ENCODE data around the gene IGFBP2.

The IGFBP2 gene

DNA sequence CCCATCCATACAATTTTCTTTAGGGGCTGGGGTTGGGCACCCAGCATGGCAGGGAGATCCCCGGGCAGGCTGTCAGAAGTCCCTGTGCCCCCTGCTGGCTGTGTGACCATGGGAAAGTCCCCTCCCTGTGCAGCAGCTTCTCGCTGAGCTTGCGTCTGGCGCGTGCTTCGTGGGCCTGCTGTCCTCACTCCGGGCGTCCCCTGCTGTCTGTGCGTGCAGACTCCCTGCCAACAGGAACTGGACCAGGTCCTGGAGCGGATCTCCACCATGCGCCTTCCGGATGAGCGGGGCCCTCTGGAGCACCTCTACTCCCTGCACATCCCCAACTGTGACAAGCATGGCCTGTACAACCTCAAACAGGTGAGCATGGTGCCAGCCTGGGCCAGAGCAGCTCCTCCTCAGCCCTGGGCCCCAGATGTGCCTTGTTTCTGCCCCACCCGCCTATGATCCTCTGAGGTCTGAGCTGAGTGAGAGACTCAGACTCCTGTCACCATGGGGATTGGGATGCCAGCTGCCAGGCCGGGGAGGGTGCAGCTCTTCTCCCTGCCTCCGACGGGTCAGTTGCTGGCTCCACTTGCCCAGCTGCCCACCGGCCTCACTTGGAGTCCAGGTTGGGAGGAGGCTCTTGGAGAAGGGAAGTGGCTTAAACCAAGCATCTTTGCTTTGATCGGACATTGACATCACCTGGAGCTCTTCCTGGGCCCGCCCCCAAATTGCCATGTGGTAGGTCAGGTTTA is 28.6 kb downstream of the IGFBP2 start:
- DNase-seq (ENCODE audit: low read depth): no peak

DNA sequence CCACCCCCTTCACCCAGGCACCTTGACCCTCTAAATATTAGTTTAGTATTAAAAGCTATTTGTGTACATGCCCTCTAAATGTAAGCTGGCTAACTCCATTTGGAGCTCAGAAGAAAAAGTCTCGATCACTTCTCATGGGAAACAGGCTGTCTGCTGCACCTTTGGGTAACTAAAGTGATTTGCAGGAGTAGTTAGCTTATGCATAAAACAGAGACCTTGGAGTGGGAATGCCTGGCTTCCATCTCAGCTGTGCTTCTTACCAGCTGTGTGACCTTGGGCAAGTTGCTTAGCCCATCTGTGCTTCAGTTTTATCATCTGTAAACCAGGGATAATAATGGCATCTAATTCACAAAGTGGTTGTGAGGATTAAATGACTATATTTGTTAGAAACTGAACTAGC is 29.9 kb downstream of the IGFBP2 start:
- no peak for DNase-seq (ENCODE audit: low read depth)

DNA sequence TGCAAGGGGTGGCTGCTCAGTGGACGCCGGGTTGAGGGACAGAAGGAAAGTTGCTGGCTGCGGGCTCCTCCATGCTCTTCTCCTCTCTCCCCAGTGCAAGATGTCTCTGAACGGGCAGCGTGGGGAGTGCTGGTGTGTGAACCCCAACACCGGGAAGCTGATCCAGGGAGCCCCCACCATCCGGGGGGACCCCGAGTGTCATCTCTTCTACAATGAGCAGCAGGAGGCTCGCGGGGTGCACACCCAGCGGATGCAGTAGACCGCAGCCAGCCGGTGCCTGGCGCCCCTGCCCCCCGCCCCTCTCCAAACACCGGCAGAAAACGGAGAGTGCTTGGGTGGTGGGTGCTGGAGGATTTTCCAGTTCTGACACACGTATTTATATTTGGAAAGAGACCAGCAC is 30.6 kb downstream of the IGFBP2 start:
- no peak for DNase-seq (ENCODE audit: low read depth)

DNA sequence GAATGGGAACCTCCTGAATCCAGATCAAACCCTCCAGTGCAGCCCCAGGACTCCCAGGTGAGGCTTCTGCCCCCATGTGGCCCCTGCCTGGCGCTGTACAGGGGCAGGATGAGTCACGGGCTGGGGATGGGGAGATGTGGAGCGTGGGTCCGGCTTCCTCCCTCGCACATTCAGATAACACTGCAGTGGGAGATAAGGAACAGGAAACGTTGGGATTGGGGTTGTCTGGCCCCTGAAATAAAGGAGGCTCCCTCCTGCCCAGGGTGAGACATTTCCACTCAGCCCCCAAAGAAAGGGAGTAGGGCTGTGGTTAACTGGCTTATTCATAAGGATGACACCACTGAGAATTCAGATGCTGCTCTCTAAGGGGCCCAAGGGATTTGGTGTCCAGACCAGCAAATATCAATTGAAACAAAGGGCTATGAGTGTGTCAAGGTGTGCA is 31.4 kb downstream of the IGFBP2 start:
- no peak for DNase-seq (ENCODE audit: low read depth)

DNA sequence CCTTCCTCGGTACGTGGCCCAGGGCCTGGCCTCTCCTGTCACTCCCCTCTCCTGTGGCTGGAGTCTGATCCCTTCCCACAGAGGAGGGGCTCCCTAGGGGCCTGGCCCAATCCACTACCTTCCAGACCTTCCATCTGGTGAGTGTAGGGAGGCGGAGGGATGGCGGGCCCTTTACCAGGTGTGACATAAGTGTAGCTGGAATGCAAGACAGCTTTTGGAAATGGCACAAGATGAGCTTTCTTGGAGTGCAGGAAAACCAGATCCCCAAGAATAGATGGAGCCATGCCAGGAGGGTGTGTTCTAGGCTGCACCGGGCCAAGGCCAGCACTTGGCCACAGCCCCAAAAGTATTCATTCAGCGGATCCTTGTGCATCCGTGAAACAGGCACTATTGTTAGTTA is 32.0 kb downstream of the IGFBP2 start:
- DNase-seq (ENCODE audit: low read depth): no peak

DNA sequence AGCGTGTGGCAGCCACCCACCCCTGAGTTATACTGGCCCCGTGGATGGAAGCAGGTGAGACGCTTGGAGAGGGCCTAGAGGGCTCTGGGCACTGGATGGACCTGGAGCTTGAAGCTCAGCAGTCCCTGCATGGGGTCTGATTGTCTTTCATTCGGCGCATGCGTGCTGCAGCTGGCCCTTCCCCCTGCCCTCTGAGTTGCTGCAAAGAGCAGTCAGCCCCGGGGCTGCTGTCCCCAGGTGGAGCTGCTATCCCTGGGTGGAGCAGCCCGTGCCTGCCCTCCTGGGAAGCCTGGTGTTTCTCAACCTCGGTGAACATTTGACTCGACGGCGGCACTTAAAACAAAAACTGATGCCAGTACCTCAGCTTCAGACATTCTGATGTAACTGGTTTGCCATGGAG is 32.5 kb downstream of the IGFBP2 start:
- no peak for DNase-seq (ENCODE audit: low read depth)

DNA sequence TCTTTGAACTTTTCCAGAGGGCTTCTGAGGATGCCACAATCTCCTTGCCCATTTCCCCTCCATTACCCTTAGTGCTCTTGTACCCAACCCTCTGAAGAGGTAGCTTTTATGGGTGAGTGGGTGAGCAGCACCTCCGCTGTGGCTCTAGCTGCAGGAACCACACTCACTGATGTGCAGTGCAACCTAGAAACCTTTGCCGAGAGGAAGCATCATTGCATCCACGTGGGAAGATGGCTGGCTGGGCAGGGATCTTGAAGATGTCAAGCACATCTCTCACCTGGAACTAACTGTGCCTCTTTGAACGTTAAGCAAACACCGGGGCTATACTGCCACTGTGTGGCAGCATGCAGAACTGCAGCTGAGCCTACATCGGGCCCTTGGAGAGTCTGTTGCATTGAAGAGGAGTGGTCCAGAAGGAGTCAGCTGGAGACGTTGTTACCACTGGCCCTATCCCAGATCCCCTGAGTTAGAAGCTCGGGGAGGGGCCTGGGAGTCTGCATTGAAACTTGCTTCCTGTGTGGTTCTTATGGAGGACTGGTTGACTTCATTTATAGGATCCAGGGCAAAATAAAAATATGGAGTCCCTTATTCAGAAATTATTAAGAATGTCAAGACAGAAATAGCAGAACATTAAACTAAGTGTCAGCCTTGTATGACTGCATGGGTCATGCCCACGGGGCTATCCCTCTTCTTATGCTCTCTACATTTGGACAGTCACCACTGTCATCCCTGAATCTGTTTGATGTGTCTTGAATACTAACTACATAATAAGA is 33.4 kb downstream of the IGFBP2 start:
- peak; percentile 27 for DNase-seq (ENCODE audit: low read depth)

DNA sequence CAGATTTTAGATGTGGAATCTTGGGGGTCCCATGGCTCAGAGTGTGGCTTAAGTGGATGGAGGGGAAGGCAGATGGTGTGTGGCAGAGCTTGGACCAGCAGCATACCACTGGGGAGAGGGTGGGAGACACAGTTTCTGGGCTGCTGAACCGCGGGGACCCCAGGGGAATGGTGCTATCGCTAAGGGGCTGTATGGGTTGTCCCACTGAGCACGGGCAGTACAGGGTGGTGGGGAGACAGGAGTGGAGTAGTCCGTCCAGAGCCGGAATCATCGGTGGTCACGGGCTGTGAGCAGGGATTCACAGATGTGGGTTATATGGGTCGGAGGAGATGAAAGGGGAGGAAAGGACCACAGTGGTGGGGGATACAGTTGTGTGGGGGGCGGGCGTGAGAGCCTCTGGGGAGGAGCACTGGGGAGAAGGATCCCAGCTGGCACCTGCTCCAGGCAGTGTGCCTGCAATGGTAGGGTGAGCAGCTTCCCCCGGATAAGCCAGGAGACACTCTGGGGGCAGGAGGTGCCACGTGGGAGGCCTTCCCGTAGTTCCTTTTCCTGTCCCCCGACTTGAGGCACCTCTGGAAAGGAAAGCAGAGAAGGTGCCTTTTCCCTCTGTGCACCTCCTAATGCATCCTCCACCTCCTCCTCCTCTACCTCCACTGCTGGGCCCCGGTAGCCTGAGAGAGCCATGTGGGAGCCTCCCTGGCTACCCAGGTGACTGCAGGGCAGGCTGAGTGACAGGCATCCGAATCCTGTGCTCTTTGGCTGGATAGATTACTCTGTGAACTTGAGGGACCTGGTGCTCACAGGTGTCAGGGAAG is 37.3 kb downstream of the IGFBP2 start:
- DNase-seq (ENCODE audit: low read depth): no peak

DNA sequence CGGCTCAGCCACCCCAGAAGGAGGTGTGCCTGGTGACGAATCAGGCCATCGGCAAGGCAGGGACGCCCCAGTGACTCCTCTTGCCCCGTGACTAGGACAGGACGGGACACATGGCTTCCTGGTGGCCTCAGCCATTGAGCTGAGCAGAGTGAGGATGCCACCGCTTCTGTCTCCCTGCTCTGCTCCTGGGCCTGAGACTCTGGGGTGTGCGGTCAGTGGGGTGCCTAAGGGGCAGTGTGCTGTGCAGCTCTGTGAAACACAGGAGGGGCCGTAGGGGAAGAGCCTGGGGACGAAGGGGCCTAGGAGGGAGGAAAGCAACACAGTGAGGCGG is 37.8 kb downstream of the IGFBP2 start:
- no peak for DNase-seq (ENCODE audit: low read depth)

DNA sequence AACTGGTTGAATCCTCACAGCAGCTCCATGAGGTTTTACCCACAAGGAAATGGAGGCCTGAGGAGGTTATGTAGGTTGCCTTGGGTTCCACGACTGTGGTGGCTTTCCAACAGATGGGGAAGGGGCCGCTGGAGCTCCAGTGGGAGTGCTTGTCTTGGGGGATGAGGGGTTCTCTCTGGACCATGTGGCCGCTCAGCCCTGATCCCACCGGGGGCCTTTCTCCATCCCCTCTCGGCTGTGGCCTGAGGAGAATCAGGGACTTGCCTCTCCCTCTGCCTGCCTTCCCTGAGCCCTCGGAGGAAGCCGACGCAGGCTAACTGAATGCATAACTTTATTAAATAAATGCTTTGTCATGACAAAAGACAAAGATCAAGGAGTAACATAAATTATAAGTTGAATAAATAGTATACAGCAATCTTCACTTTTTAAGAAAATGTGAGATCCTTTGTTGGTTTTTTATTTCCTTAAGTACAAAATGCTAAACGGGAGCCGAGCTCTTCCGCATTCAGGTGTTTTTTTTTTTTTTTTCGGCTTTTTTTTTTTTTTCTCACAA is 38.6 kb downstream of the IGFBP2 start:
- DNase-seq (ENCODE audit: low read depth): no peak

DNA sequence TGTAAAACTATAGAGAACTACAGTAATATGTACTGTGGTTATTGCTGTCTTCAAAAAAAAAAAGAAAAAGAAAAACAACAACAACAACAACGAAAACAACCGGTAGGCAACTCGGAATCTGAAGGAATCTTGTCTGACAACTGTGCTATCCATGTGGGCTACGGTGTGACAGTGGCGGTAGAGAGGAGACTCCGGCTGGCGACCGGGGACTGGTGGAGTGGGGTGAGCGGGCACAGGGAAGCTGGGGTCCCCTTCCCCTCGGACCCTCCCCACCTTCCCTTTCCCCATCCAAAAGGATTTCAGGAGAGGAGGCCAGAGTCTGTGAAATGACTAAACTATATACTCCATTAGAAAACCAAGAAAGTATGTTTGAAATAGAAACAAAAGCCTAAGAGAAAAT is 39.2 kb downstream of the IGFBP2 start:
- no peak for DNase-seq (ENCODE audit: low read depth)

DNA sequence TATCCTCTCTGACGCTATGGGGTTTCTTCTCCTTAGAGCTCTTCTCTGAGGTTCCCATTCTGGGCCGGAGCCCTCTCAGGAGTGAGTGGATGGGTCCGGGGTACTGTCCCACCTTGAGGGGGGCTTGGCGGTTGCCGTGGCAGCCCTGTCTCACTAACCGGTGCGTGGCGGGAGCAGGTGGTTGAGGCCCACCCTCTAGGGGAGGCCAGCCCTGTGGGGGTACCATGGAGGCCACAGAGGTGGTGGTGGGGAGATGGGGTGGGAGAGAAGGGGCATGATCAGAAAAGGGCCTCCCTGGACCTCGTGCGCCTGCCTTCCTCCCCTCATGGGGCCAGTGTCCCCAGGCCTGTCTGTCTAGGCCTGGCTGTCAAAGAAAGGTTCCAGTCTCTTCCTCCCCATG is 39.8 kb downstream of the IGFBP2 start:
- no peak for DNase-seq (ENCODE audit: low read depth)

DNA sequence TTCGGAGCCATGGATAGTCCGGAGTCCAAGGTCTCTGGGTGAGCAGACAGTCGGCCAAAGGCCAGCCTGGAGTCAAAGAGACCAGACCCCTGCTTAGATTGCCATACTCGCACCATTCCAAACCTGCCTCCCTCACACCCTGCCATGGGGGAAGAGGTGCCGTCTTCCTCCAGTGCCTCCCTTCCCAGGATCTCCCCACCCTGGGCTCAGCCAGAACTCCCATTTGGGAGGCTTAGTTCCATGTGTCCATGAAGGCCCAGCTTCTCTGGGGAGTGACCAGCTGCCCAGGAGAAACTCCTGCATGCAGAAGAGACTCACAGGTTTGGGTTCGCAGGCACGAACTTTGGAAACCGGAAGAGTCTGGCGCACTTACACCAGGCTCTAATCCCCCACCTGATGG is 40.4 kb downstream of the IGFBP2 start:
- DNase-seq (ENCODE audit: low read depth): no peak

DNA sequence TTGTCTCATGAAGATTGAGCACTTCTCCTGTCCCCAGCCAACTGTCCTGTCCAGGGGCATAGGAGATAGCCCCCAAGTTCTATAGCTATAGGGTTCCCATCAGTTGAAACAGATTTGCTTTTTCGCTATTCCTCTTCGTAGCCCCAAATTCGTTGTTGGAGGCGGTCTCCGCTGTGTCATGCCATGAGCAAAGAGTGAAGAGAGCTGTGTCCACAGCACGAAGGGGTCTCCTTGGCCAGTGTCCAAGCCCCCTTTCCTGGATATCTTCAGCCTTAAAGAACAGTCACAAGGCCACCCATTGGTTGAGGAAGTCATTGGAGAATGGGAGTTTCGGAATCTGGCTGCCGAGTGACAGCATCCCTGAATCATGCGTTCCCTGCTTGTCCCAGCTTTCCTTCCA is 41.2 kb downstream of the IGFBP2 start:
- DNase-seq (ENCODE audit: low read depth): no peak

DNA sequence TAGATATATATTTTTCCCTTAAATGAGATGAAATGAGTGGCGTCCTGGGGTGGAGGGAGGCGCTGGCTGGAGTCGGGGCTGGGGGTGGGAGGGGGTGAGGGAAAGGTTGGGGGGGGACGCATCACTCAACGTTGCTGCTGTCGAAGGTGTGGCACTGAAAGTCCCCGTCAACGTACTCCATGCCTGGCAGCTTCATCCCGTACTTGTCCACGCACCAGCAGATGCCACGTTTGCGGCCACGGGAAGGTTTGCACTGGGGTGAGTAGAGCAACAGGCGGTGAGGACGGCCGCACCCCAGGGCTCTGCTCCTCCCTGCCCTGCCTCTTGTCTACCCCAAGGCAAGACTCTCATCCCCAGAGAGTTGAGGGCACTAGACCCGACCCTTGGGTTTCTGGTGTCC is 43.4 kb downstream of the IGFBP2 start:
- DNase-seq (ENCODE audit: low read depth): no peak

DNA sequence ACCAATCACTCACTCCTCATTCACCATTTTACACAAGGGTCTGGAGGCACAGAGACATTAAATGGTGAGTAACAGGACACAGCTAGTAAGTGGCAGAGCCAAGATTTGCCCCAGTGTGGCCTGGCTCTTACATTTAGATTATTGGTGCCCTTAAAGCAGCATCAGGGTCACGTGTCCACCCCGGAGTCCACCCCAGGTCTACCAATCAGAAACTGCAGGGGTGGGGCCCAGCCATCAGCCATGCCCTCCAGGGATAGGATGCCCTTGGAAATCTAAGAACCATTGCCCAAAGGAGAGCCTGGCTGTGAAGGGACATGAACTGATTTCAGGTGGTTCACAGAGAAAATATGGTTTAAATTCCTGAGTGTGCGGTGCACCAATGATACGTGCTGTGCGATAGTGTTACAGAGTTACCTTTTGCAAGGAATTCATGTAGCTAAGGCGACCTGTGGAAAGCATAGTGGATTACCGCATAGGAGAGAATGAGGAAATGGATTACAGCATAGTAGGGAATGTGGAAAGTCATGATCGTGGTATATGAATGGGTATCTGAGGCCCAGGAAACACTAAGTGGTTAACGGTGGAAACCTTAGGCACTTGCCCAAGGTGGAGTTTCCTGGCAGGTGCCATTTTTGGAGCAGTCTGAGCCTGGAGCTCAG is 44.3 kb downstream of the IGFBP2 start:
- DNase-seq (ENCODE audit: low read depth): no peak

DNA sequence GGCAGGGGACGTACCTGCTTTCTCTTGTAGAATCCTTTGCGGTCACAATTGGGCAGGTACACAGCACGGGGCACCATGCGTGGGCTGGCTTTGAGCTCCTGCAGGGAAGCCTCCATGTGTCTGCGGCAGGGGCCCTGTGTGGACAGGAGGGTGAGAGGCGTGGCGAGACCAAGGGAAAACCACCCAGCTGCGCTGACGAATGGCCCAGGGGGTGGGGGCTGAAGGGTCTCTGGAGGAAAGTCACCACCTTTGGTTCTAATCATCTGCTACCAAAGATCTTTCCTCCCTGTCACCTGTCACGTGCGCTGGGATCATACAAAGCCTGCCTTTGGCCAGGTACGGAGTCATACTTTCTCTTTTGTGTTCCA is 44.9 kb downstream of the IGFBP2 start:
- no peak for DNase-seq (ENCODE audit: low read depth)

DNA sequence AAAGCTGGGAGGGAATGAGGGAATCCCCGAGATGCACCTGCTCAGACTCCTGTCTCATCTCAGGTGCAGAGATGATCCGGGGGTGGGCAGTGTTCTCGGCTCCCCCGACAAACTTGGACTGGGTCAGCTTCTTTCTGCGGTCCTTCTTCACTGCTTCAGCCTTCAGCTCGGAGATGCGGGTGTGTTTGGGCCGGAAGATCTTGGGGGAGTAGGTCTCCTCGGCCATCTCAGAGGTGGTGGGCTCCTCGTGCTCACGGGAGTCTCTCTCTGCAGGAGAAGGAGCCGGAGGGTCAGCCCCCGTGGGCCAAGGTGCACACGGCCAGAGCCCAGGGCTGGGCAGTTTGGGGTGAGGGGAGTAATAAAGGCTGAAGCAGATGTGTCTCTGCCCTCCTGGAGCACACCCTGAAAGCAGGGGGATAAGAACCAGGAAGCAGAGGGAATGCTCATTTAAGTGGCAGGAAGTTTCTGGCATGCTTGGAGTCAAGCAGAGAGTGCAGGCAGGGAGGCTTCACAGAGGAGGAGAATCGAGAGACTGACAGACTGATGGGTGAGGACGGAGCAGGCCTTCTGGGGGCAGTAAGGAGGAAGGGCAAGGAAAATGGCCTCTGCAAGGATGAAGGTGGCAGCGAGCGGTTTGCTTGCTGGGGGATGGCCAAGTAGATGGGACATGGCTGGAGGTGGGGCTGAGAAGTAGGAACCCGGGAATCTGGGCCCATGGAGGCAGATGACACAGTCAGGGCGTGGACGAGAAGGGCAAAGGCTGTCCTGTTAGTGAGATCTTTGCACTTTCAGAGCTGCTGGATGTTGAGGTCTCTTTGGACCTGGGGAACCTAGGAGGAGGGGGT is 45.8 kb downstream of the IGFBP2 start:
- no peak for DNase-seq (ENCODE audit: low read depth)

DNA sequence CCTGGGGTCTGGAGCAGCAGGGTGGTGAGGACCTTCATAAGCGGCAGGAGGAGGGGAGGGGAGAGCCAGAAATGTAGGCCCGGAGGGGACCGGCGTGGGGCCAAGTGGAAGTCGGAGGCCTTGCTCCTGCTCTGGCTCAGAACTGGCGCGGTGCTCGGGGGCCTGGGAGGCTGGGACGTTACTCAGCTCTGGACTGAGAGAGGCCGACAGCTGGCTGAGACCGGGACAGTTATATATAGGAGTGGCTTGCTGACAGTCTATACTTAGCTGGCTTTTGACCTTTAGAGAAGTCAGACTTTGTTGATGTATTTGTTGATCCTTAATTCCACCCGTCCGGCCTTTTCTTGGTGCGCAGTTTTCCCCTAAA is 46.4 kb downstream of the IGFBP2 start:
- DNase-seq (ENCODE audit: low read depth): no peak

DNA sequence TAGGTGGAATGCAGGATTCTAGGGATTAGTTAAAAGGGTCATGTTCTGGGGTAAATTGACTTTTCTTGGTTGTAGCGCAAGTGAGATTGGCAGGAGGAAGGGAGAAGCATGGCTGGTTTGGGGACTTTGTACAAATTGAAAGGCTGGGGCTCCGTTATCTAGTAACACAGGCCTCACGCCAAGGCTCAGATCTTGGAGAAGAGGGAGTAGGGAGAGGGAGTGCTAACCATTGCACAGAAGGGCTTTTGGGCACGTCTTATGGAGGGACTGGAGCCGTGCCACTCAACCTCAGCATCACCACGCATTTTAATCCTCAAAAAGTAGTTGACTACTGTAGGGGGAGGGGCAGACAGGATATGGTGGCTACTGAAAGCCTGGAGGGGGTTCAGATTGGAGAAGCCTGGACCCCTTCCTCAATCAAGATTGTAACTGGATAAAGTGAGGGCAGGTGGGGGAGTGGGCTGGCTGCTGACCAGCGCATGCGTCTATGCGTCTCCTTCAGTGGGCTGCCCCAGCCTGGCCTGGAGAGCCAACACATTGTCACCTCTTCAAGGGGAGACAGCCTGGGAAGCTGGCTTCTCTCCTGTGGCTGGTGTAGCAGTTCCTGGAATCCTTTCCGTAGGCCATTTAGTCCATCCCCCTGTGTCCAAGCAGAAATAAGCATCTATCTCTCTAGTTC is 47.9 kb downstream of the IGFBP2 start:
- no peak for DNase-seq (ENCODE audit: low read depth)

DNA sequence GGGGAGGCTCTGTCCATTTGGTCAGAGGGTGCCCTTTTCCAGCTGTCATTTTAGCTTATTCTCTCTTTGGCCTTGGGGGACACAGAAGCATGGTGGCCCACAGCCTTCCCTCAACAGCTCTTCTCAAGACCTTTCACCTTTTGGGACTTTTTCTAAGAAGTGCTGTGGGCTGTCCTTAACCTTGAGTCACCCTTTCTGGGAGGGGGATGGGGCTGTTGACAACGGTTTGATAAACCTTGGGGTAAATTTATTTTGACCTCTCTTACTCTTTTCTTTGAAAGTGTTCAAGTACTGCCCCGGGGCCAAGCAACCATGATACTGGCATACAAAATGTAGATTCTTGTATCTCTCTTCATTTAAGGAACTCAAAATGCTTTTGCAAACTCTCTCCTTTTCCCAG is 48.5 kb downstream of the IGFBP2 start:
- DNase-seq (ENCODE audit: low read depth): no peak

Data from activated T-helper 9 cell treated with anti-CD3 and anti-CD28 coated beads, Interleukin-2, amount 50 U/mL, for 16 hours (primary cell).